KBM-7 (cell line): Measurements from ENCODE around the gene LKAAEAR1.

Source experiments
- DNase-seq: peaks from one replicate; pipeline ENCODE4 v3.0.0-alpha.2; 2015
- in situ Hi-C: fragments of 300-500 bp; cut with MboI; formaldehyde crosslinking; loops from 2 replicates; pipeline ENCODE4 v1.14.3; 2020; ENCODE audit warnings: low sequenced_read_pairs, low pct_unique_long_range_greater_than_20kb, mixed read lengths

Gene LKAAEAR1

GRCh38 chr20:64082820-64083377 lies 1.3 kb downstream of the LKAAEAR1 start:
- DNase-seq = no peak
- in situ Hi-C loops = no loop called here

GRCh38 chr20:64082126-64082731 lies 2.0 kb downstream of the LKAAEAR1 start:
- peak; percentile 61 for DNase-seq
- in situ Hi-C loops = no loop called here

GRCh38 chr20:64081624-64081964 lies 2.6 kb downstream of the LKAAEAR1 start:
- DNase-seq = no peak
- in situ Hi-C loops = no loop called here

GRCh38 chr20:64080813-64081623 lies 3.2 kb downstream of the LKAAEAR1 start:
- no peak for DNase-seq
- in situ Hi-C loops = no loop called here

- DNase-seq = peak; percentile 41
- in situ Hi-C loops = no loop called here
These were observed 4.0 kb downstream of the LKAAEAR1 start, which contains the start of gene OPRL1 for GRCh38 chr20:64080013-64080812. TSS of gene OPRL1 (plus strand) at chr20:64080082. CDS start at chr20:64092721, 12,639 bp downstream.

- peak; percentile 97 for DNase-seq
- in situ Hi-C loops = no loop called here
These were observed 4.8 kb downstream of the LKAAEAR1 start, which contains the start of gene RGS19 for GRCh38 chr20:64079273-64080012. TSS of gene RGS19 (minus strand) at chr20:64079518. CDS start at chr20:64076886, 2,632 bp downstream.

GRCh38 chr20:64078934-64079272 lies 5.3 kb downstream of the LKAAEAR1 start:
- in situ Hi-C loops = no loop called here
- DNase-seq = no peak

- peak; percentile 67 for DNase-seq
- in situ Hi-C loops = no loop called here
These were observed 6.2 kb downstream of the LKAAEAR1 start for GRCh38 chr20:64077876-64078551.

GRCh38 chr20:64077541-64077875 lies 6.7 kb downstream of the LKAAEAR1 start:
- DNase-seq = no peak
- in situ Hi-C loops = no loop called here

GRCh38 chr20:64077094-64077493 lies 7.1 kb downstream of the LKAAEAR1 start:
- DNase-seq = peak; percentile 73
- in situ Hi-C loops = no loop called here

- in situ Hi-C loops = no loop called here
- DNase-seq = no peak
These were observed 7.9 kb downstream of the LKAAEAR1 start for GRCh38 chr20:64076061-64076997.

GRCh38 chr20:64075556-64075955 lies 8.6 kb downstream of the LKAAEAR1 start:
- no peak for DNase-seq
- in situ Hi-C loops = no loop called here

- in situ Hi-C loops = no loop called here
- no peak for DNase-seq
These were observed 9.2 kb downstream of the LKAAEAR1 start for GRCh38 chr20:64074963-64075362.

- in situ Hi-C loops = no loop called here
These were observed 9.9 kb downstream of the LKAAEAR1 start for GRCh38 chr20:64074184-64074789.

GRCh38 chr20:64073476-64074183 lies 10.6 kb downstream of the LKAAEAR1 start:
- DNase-seq = no peak
- in situ Hi-C loops = no loop called here

More at GRCh38 chr20:64074184-64074789, 9.9 kb downstream of the LKAAEAR1 start:
- no peak for DNase-seq

GRCh38 chr20:64072498-64073063 lies 11.6 kb downstream of the LKAAEAR1 start:
- peak; percentile 60 for DNase-seq
- in situ Hi-C loops = no loop called here
